ENCODE data around the gene LINC01488.

The LINC01488 gene

DNA sequence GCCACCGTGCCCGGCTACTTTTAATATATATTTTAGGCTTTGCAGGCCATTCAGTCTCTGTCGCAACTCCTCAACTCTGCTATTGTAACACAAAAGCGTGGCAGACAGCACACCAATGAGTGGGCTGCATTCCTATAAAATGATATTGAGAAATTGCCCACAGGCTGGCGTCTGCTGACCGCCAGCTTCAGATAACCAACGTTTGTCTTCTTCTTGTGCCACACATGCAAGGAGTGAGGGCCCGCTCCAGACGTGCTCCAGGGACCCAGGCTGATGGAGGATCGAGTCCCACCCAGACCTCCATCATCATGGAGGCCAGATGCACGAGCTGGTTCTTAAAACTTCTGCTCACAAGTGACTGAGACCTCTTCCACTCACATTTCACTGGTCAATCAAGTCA, 35.4 kb upstream of the LINC01488 start:
- no peak for DNase-seq

GRCh38 chr11:69447786-69448185, 33.7 kb upstream of the LINC01488 start:
- no peak for DNase-seq

- DNase-seq, result no peak
Observed at GRCh38 chr11:69448471-69449284, 32.8 kb upstream of the LINC01488 start.

- no peak for DNase-seq
Observed at GRCh38 chr11:69449320-69450063, 32.0 kb upstream of the LINC01488 start.

DNA sequence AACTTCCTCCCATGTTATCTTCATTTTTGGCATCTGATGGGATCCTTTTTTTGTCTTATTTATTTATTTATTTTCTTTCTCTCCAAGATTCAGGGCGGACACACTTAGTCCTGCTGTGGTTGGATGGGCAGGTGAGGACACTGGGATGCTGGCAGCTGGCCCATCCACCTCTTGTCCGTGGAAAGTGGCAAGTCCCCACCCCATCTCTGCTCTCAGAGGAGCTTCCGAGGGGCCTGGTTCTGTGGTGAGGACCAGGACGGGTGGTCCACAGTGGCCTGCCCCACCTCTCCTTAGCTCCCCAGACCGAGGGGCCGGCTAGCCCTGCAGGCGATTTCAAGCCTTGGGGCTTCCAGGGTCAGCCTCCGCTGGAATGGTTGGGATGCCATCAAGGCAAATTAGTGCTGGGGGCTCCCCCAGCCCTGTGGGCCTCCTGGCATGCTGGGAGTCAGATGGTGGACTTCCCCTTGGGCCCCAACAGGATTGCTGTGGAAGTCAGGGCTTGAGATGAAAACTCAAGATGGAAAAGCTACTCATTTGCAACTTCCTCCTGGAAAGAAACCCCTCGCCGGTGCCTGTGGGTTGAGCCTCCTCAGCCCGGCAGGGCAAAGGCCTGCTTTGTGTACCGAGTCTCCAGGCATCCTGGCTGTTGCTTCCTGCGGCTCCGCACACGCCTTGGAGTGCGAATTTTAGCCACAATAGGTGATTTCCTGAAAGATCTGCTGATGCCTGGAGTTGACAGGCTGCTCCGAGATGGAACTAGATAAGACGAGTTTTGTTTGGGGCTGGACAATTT, 31.2 kb upstream of the LINC01488 start:
- no peak for DNase-seq

DNA sequence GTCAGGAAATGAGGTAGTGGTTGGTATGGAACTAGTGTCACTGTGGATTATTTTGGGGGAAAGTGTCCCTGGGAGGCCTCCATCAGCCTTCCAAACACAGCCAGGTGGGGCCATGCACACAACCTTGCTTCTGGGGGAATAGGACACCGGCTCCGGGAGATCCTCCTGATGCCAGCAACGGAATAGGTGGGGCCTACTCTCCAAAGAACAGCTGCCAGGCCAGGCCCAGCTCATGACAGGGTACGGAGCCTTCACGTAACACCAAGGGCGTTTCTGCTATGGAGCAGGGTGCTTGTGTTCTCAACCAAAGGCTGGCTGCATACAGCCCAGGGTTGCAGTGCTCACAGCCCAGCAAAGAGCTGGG, 30.6 kb upstream of the LINC01488 start:
- no peak for DNase-seq

DNA sequence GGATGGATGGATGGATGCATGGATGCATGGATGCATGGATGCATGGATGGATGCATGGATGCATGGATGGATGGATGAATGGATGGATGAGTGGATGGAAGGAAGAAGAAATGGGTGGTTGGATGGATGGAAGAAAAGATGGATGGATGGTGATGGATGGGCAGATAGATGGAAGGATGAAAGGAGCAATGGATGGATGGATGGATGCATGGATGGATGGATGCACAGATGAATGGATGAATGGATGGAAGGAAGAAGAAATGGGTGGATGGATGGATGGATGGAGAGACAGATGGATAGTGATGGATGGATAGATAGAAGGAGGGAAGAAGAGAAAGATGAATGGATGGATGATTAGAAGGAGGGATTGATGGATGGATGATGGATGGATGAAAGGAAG, 30.2 kb upstream of the LINC01488 start:
- DNase-seq, result no peak

GRCh38 chr11:69452206-69452987, 29.1 kb upstream of the LINC01488 start:
- no peak for DNase-seq

DNA sequence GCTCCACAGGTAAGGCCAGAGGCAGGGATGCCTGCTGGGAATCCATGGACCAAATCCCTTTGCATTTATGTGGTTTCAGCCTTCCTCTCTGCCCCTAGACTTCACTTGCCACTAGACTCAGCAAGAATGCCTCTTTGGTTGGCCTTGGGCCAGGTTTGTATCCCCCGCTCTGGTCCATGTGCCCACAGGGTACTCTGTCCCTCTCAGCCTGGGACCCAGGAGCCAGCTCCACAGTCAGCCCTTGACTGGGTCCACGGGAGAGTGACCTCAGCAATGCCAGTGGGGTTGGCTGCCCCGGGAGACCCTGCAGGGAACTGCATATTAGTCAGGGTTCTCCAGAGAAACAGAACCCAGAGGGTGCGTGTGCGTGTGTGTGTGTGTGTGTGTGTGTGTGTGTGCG, 28.3 kb upstream of the LINC01488 start:
- DNase-seq, result no peak

DNA sequence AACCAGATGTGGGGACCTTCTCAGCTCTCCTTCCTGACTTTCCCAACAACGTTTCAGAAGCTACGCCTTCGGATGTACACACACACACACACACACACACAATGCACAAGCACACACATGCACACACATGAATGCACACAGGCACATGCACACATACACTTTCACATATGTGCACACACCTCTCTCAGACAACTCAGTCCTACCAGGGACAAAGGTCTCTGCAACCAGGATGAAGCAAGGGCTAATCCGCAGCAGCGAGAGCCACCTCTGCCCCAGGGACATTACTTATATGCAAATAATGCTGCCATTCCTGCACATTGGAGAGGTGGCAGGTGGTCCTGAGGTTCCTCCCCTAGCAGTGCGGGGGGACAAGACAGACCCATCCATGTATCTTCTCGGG, 27.4 kb upstream of the LINC01488 start:
- DNase-seq, result no peak

GRCh38 chr11:69455969-69456368, 25.5 kb upstream of the LINC01488 start:
- DNase-seq, result no peak

- DNase-seq, result no peak
Observed at GRCh38 chr11:69456712-69457111, 24.8 kb upstream of the LINC01488 start.

- no peak for DNase-seq
Observed at GRCh38 chr11:69459848-69460539, 21.5 kb upstream of the LINC01488 start.

- DNase-seq, result no peak
Observed at GRCh38 chr11:69460540-69461257, 20.8 kb upstream of the LINC01488 start.

GRCh38 chr11:69461272-69461962, 20.0 kb upstream of the LINC01488 start:
- DNase-seq, result no peak

- DNase-seq, result no peak
Observed at GRCh38 chr11:69462106-69462951, 19.1 kb upstream of the LINC01488 start.

DNA sequence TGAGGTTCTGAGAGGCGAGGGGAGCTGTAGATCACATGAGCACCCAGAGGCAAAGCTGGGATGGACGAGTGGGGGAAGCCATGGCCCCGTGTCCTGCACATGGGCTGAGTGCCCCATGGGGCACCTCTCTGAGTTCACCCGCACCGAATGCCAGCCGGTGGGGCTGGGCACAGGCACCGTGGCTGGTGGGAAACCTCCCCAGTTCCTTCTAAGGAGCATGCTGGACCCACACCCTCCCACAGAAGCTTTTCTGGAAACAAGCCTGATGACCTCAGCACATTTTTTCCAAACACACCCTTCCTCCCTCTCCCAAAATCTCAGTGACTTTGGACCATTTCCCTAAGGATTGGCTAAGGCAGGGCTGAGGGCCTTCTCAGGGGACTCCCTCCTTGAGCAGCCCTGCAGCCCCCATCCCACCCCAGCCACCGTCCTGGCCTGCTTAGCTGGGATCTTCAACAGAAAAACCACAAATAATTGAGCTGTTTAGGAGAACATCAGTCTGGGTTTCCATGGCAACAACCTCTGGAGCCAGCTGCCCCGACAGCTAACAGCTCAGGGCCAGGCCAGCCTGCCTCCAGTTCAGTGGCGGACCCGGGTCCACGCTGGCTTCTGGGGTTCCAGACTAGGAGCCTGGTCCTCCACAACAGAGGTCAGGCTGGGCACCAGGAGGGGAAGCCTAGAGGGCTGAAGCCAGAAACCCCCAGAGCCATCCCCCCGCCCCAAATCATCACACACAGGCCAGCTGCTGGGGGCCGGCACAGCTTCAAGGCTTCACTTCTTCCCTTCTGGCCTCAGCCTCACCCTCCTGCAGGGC, 18.1 kb upstream of the LINC01488 start:
- no peak for DNase-seq

DNA sequence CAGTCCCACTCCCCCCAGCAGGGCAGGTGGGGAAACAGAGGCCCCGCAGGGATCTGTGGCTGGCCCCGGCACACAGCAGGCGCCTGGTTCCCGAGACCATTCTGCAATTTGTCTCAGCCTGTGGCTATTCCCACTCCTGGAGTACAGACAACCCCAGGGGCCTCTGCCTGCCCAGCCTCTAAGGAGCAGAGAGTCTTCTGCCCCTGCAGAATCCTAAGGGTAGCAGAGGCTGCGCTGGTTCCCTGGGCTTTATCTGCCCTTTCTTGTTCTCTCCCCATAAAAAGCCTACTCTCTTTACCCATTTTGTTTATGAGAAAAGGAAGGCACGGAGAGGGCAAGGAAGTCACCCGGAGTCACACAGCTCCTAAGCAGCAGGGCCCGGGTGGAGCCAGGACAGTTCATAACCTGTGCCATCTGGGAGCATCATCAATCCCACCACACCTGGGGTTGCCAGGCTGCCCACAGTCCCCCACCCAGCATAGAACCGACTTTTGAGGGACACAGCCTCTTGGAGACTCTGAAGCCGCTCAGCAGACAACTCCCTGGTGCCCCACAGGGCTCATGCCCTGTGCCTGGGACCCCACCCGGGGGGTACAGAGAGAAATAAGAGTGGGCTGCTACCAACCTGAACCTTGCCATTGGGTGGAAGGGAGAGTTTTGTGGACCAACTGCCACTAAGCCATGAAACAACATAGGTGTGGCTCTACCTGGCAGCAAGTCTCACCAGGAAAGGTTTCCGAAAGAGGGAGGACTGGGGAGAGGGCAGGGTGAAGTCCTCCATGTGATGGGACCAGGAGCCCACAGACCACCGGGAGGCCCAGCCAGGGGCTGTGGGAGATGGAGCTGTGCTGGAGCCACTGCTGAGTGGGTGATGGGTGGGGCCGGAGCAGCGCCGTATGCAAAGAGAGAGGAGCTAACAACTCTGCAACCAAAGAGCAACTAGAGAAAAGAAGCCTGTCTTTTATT, 17.2 kb upstream of the LINC01488 start:
- DNase-seq, result no peak
